HepG2 (cell line): ENCODE results near the gene ZC3H12A. TPM values are rescaled to one million over a fixed set of nuclear protein-coding genes. Genes with fewer than 3 reads are reported as not detected.

Source experiments
- ATAC-seq: fragments of 200-7000 bp; cut with Tn5 transposase; 3 replicates; pipeline ENCODE4 v1.9.1; 2020; ENCODE audit warnings: mild to moderate bottlenecking, moderate library complexity
- BruUV-seq: library from RNA; stranded (reverse); fragments of 400-500 nt; replicated peaks from 2 replicates; lab custom pipeline; 2021; lab: Mats Ljungman, UMichigan
- CTCF ChIA-PET: fragments of 300-600 bp; formaldehyde crosslinking; extraction: SDS; loops from one replicate; lab custom pipeline; 2021; ENCODE audit warnings: low total read pairs, inconsistent platforms, low intra/inter-chr PET ratio; lab: Yijun Ruan, JAX
- POLR2A ChIA-PET: fragments of 350-600 bp; sonication (Branson Sonifier 250); formaldehyde crosslinking; loops from one replicate; lab custom pipeline; 2020; ENCODE audit warnings: antibody characterized with exemption, inconsistent platforms; lab: Yijun Ruan, JAX
- DNase-seq: peaks from one replicate; pipeline ENCODE4 v3.0.0-alpha.2; 2015; ENCODE audit warnings: low spot score
- FAIRE-seq: peaks from 3 replicates; lab custom pipeline; 2011; peaks lifted over from hg19 to GRCh38; lab: Jason Lieb, UNC
- H2AFZ ChIP-seq: one replicate; pipeline ENCODE4 v1.6.1; 2011; ENCODE audit warnings: low read length, inconsistent platforms
- H3K27ac ChIP-seq: fragments of 300-600 bp; 3 replicates; pipeline ENCODE4 v1.8.0; 2011; ENCODE audit warnings: mixed run types, mild to moderate bottlenecking, mixed read lengths, low read length, inconsistent platforms; ENCODE audit not compliant: insufficient read depth; ENCODE audit errors: extremely low read length
- H3K27me3 ChIP-seq, 2 experiments: fragments of 200-600 bp in 1 of 2; 2 replicates in 1 of 2; 3 replicates in 1 of 2; pipeline versions ENCODE4 v1.6.0 to v1.8.0; 2011; ENCODE audit warnings: low read length in 2 of 2, mild to moderate bottlenecking in 2 of 2, moderate library complexity in 2 of 2, inconsistent platforms in 1 of 2; ENCODE audit not compliant: insufficient read depth in 2 of 2, control insufficient read depth in 1 of 2
- H3K36me3 ChIP-seq, 2 experiments: fragments of 200-600 bp in 1 of 2; replicated peaks in 1 of 2; 2 replicates in 1 of 2; 3 replicates in 1 of 2; pipeline versions ENCODE4 v1.5.1 to v1.8.0; 2011; ENCODE audit warnings: low read length in 2 of 2, inconsistent platforms in 1 of 2; ENCODE audit not compliant: insufficient read depth in 2 of 2, control insufficient read depth in 1 of 2
- H3K4me1 ChIP-seq: 2 replicates; pipeline ENCODE4 v1.5.1; 2012; ENCODE audit warnings: low read length, inconsistent platforms; ENCODE audit not compliant: insufficient read depth
- H3K4me2 ChIP-seq: 2 replicates; pipeline ENCODE4 v1.6.0; 2011; ENCODE audit warnings: low read depth, low read length, inconsistent platforms
- H3K4me3 ChIP-seq, 3 experiments: fragments of 200-600 bp in 1 of 3; sonication (generic), shearing (Covaris generic) in 1 of 3; replicated peaks in 1 of 3; 2 replicates each; pipeline ENCODE4 v1.5.1; 2011 to 2016; ENCODE audit warnings: low read length in 3 of 3, inconsistent platforms in 2 of 3, low read depth in 2 of 3, mild to moderate bottlenecking in 2 of 3, control low read depth in 1 of 3, mixed read lengths in 1 of 3; ENCODE audit not compliant: insufficient read depth in 1 of 3
- H3K79me2 ChIP-seq: one replicate; pipeline ENCODE4 v1.6.1; 2011; ENCODE audit warnings: low read length, inconsistent platforms; ENCODE audit not compliant: insufficient read depth
- H3K9ac ChIP-seq: 2 replicates; pipeline ENCODE4 v1.6.0; 2011; ENCODE audit warnings: mild to moderate bottlenecking, low read depth, low read length, inconsistent platforms; ENCODE audit not compliant: insufficient read depth
- H3K9me3 ChIP-seq: 2 replicates; pipeline ENCODE4 v1.5.1; 2012; ENCODE audit warnings: mild to moderate bottlenecking, low read length
- H4K20me1 ChIP-seq: 2 replicates; pipeline ENCODE4 v1.6.0; 2011; ENCODE audit warnings: inconsistent platforms, mild to moderate bottlenecking, low read length, moderate library complexity; ENCODE audit not compliant: insufficient read depth
- CHD4 ChIP-seq: fragments of 200-600 bp; sonication (generic); IDR thresholded peaks from 2 replicates; pipeline ENCODE4 v1.7.0; 2017; ENCODE audit warnings: mild to moderate bottlenecking, low read length, borderline replicate concordance
- CREM ChIP-seq, 2 experiments: sonication (generic) in 1 of 2; formaldehyde crosslinking in 1 of 2; IDR thresholded peaks; 2 replicates each; pipeline versions ENCODE4 v1.4.0 to v1.6.1; 2016 to 2020; ENCODE audit warnings: antibody characterized with exemption in 1 of 2, mild to moderate bottlenecking in 1 of 2, missing genetic modification reagents in 1 of 2
- MIER3 ChIP-seq: IDR thresholded peaks from 2 replicates; pipeline ENCODE4 v1.6.1; 2016; ENCODE audit warnings: missing compliant biosample characterization, borderline replicate concordance
- NFKB2 ChIP-seq: sonication (generic); formaldehyde crosslinking; IDR thresholded peaks from 2 replicates; pipeline ENCODE4 v1.4.0; 2020; ENCODE audit warnings: missing genetic modification reagents, borderline replicate concordance
- REPIN1 ChIP-seq: sonication (generic); formaldehyde crosslinking; IDR thresholded peaks from 2 replicates; pipeline ENCODE4 v1.8.0; 2022; ENCODE audit warnings: missing genetic modification reagents, low read depth, mild to moderate bottlenecking, borderline replicate concordance
- ZBTB20 ChIP-seq: sonication (generic); formaldehyde crosslinking; IDR thresholded peaks from 2 replicates; pipeline ENCODE4 v1.8.1; 2023; ENCODE audit warnings: missing genetic modification reagents, low read depth, mild to moderate bottlenecking, borderline replicate concordance
- ZNF101 ChIP-seq: sonication (generic); formaldehyde crosslinking; IDR thresholded peaks from 2 replicates; pipeline ENCODE4 v1.4.0; 2020; ENCODE audit warnings: mild to moderate bottlenecking, low read depth, missing genetic modification reagents, borderline replicate concordance
- ZNF543 ChIP-seq: sonication (generic); formaldehyde crosslinking; IDR thresholded peaks from 2 replicates; pipeline ENCODE4 v1.4.0; 2020; ENCODE audit warnings: mild to moderate bottlenecking, missing genetic modification reagents
- ZNF563 ChIP-seq: sonication (generic); formaldehyde crosslinking; IDR thresholded peaks from 2 replicates; pipeline ENCODE4 v1.8.0; 2022; ENCODE audit warnings: mild to moderate bottlenecking, moderate library complexity, missing genetic modification reagents
- ZNF749 ChIP-seq: sonication (generic); formaldehyde crosslinking; IDR thresholded peaks from 2 replicates; pipeline ENCODE4 v1.8.0; 2022; ENCODE audit warnings: mild to moderate bottlenecking, missing genetic modification reagents, moderate library complexity, borderline replicate concordance
- ZNF761 ChIP-seq: sonication (generic); formaldehyde crosslinking; conservative IDR thresholded peaks from 2 replicates; pipeline ENCODE4 v1.4.0; 2020; ENCODE audit warnings: mild to moderate bottlenecking, missing genetic modification reagents
- WGBS: methylation state at CpG from one replicate; pipeline ENCODE4 v1.1.6; 2017; ENCODE audit warnings: low lambda C conversion rate; 5-methylcytosine and 5-hydroxymethylcytosine counted together
- in situ Hi-C: cut with HindIII; loops from 2 replicates; pipeline ENCODE4 v1.10.0; 2017; ENCODE audit warnings: low pct_unique_long_range_greater_than_20kb; ENCODE audit not compliant: extremely low pct_ligation_motif_present
- intact Hi-C: fragments of 100-400 bp; cut with micrococcal nuclease; formaldehyde crosslinking; loops from one replicate; pipeline ENCODE4 v1.10.0; 2022; ENCODE audit not compliant: unreplicated experiment
- polyA plus RNA-seq, 8 experiments: library from polyadenylated mRNA; depleted of rRNA in 3 of 8; stranded (reverse) in 7 of 8; unstranded in 1 of 8; fragments of >200 nt; fragmentation: Illumina TruSeq in 4 of 8; extraction: Trizol in 4 of 8; gene quantifications; 2 replicates each; pipeline versions ENCODE4 v1.2.1 to v1.2.3, GENCODE V29; 2011 to 2016; ENCODE audit warnings: low read depth in 4 of 8, missing spikeins in 1 of 8, mixed read lengths in 1 of 8; ENCODE audit not compliant: insufficient read depth in 1 of 8
- total RNA-seq, 5 experiments: library from RNA; depleted of rRNA; stranded (reverse); fragments of >200 nt; fragmentation: Illumina TruSeq; extraction: Trizol; gene quantifications; 2 replicates each; pipeline ENCODE4 v1.2.3, GENCODE V29; 2016; ENCODE audit warnings: low read depth in 1 of 5
- TF ChIP-seq, protein P1 (sequence below): sonication (generic); formaldehyde crosslinking; IDR thresholded peaks from 2 replicates; pipeline ENCODE4 v1.4.0; 2020; ENCODE audit warnings: low read depth, mild to moderate bottlenecking, missing genetic modification reagents
- TF ChIP-seq, protein P2 (sequence below): sonication (generic); formaldehyde crosslinking; IDR thresholded peaks from 2 replicates; pipeline ENCODE4 v1.4.0; 2020; ENCODE audit warnings: missing genetic modification reagents, borderline replicate concordance
- TF ChIP-seq, protein P3 (sequence below): sonication (generic); formaldehyde crosslinking; IDR thresholded peaks from 2 replicates; pipeline ENCODE4 v1.5.0; 2020; ENCODE audit warnings: mild to moderate bottlenecking, missing genetic modification reagents, borderline replicate concordance

The ZC3H12A gene
- total and polyA plus RNA-seq, 2 of the 13 experiments (the other 11 are each of a cell fraction or from before 2014, with no cell fraction given): 6.8 to 13.3 TPM

DNA sequence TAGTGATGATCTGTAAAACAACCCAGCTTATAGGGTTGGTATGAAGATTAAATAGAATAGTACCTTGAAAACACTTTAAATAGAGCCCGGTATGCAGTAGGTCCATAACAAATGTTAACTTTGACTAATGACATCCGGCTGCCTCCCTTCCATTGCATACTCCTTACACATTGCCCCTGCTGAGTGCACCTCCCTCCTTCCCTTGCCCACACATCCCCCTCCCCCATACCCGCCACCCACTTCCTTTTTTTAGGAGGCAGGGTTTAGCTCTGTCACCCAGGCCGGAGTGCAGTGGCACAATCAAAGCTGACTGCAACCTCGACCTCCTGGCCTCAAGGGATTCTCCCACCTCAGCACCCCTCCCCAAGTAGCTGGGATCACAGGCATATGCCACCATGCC, 24.4 kb upstream of the ZC3H12A start:
- Histone ChIP-seq H3K4me3 (no peak overlapping the region), H3K27ac (no peak overlapping the region), H3K4me2 (no peak overlapping the region), H2AFZ (no peak overlapping the region), H3K27me3 (peaks cover 4 to 28% of the 10 kb centered on the region in 2 experiments; a peak in 4 of 5 replicates), H4K20me1 (no peaks in the 10 kb centered on the region), H3K79me2 (no peaks in the 10 kb centered on the region), H3K9ac (no peak overlapping the region), H3K9me3 (no peaks in the 10 kb centered on the region), H3K36me3 (no peaks in the 10 kb centered on the region), H3K4me1 (peaks cover under 1% of the 10 kb centered on the region; the same call in 1 of the 2 replicates)
- intact Hi-C loops: no loop called here
- FAIRE-seq (no peak), ATAC-seq (no peak), DNase-seq (no peak)
- in situ Hi-C loops: loop anchor here (5.0 to 25.0 kb wide), 2 partner anchors 37 to 738 kb away; no protein-coding TSS in a partner anchor
- BruUV-seq: no TSS peak
- ChIA-PET CTCF (no interaction called here), POLR2A (interaction anchor here (1.1 to 2.3 kb wide), 2 partner anchors 22 to 25 kb away, joined by 3 to 8 read pairs; partner anchors contain the start of gene ZC3H12A)
- WGBS: 21% methylated on average over 5 of the region's 5 CpGs
- TF ChIP-seq NFKB2 (CRISPR knock-in tag) (no peak), ZNF563 (CRISPR knock-in tag) (no peak), ZNF749 (no peak), ZNF761 (CRISPR knock-in tag) (no peak), ZBTB20 (no peak), ZNF101 (CRISPR knock-in tag) (no peak), MIER3 (no peak), ZNF543 (no peak), REPIN1 (no peak), CREM (IDR thresholded peaks at IDR 0.05) (no peak), CREM (CRISPR knock-in tag; IDR thresholded peaks at IDR 0.05) (no peak), CHD4 (no peak)
- TF ChIP-seq, protein P1, sequence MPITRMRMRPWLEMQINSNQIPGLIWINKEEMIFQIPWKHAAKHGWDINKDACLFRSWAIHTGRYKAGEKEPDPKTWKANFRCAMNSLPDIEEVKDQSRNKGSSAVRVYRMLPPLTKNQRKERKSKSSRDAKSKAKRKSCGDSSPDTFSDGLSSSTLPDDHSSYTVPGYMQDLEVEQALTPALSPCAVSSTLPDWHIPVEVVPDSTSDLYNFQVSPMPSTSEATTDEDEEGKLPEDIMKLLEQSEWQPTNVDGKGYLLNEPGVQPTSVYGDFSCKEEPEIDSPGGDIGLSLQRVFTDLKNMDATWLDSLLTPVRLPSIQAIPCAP (CRISPR knock-in tag): no peak
- TF ChIP-seq, protein P2, sequence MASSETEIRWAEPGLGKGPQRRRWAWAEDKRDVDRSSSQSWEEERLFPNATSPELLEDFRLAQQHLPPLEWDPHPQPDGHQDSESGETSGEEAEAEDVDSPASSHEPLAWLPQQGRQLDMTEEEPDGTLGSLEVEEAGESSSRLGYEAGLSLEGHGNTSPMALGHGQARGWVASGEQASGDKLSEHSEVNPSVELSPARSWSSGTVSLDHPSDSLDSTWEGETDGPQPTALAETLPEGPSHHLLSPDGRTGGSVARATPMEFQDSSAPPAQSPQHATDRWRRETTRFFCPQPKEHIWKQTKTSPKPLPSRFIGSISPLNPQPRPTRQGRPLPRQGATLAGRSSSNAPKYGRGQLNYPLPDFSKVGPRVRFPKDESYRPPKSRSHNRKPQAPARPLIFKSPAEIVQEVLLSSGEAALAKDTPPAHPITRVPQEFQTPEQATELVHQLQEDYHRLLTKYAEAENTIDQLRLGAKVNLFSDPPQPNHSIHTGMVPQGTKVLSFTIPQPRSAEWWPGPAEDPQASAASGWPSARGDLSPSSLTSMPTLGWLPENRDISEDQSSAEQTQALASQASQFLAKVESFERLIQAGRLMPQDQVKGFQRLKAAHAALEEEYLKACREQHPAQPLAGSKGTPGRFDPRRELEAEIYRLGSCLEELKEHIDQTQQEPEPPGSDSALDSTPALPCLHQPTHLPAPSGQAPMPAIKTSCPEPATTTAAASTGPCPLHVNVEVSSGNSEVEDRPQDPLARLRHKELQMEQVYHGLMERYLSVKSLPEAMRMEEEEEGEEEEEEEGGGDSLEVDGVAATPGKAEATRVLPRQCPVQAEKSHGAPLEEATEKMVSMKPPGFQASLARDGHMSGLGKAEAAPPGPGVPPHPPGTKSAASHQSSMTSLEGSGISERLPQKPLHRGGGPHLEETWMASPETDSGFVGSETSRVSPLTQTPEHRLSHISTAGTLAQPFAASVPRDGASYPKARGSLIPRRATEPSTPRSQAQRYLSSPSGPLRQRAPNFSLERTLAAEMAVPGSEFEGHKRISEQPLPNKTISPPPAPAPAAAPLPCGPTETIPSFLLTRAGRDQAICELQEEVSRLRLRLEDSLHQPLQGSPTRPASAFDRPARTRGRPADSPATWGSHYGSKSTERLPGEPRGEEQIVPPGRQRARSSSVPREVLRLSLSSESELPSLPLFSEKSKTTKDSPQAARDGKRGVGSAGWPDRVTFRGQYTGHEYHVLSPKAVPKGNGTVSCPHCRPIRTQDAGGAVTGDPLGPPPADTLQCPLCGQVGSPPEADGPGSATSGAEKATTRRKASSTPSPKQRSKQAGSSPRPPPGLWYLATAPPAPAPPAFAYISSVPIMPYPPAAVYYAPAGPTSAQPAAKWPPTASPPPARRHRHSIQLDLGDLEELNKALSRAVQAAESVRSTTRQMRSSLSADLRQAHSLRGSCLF (CRISPR knock-in tag): no peak
- TF ChIP-seq, protein P3, sequence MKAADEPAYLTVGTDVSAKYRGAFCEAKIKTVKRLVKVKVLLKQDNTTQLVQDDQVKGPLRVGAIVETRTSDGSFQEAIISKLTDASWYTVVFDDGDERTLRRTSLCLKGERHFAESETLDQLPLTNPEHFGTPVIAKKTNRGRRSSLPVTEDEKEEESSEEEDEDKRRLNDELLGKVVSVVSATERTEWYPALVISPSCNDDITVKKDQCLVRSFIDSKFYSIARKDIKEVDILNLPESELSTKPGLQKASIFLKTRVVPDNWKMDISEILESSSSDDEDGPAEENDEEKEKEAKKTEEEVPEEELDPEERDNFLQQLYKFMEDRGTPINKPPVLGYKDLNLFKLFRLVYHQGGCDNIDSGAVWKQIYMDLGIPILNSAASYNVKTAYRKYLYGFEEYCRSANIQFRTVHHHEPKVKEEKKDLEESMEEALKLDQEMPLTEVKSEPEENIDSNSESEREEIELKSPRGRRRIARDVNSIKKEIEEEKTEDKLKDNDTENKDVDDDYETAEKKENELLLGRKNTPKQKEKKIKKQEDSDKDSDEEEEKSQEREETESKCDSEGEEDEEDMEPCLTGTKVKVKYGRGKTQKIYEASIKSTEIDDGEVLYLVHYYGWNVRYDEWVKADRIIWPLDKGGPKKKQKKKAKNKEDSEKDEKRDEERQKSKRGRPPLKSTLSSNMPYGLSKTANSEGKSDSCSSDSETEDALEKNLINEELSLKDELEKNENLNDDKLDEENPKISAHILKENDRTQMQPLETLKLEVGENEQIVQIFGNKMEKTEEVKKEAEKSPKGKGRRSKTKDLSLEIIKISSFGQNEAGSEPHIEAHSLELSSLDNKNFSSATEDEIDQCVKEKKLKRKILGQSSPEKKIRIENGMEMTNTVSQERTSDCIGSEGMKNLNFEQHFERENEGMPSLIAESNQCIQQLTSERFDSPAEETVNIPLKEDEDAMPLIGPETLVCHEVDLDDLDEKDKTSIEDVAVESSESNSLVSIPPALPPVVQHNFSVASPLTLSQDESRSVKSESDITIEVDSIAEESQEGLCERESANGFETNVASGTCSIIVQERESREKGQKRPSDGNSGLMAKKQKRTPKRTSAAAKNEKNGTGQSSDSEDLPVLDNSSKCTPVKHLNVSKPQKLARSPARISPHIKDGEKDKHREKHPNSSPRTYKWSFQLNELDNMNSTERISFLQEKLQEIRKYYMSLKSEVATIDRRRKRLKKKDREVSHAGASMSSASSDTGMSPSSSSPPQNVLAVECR (CRISPR knock-in tag): no peak
